HG03139 (cell line): ENCODE data around the gene SLC7A6OS.
"Not testable (repeated sequence)": the region's sequence is repeated elsewhere in the genome, so short reads cannot be mapped to it uniquely, and the experiment has no call there.

Experiments
- ATAC-seq: cut with Tn5 transposase; IDR thresholded peaks from one replicate; pipeline ENCODE4 v1.9.1; 2021; ENCODE audit not compliant: unreplicated experiment

The SLC7A6OS gene

DNA sequence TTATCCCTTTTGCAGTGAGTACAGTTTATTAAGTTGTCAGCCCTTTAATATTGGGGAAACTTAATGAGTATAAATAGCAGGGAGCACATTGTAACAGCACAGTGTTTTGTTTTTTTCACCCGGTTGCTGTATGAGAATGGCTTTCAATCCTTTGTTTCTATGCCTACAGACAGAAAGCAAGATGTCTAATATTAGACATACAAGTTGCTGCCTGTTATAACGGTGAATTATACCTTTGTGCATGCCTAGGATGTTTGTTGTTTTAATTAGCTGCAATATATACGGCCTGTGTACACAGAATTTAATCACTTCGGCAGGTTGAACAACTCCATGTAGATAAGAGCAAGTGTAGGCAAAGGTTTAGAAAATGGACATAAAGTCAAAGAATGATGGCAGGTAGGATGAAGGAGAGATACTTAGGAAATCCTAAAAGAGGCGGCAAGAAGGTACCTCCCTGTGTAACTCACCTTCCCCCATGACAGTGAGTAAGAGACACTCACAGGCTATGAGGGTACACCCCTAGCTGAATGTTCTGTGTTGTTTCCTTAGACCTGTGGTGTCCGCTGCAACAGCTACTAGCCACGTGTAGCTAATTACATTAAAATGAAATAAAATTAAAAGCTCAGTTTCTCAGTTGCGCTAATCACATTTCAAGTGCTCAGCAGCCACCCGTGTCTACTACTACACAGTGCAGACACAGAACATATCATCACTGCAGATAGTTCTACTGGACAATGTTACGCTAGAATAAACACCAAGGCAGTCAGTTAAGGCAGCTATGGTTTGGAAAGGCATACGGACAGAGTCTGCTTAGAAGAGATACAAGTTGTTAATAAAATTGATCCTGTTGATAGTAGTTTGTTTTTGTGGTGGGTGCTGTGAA is 10.9 kb downstream of the SLC7A6OS start:
- no peak for ATAC-seq

DNA sequence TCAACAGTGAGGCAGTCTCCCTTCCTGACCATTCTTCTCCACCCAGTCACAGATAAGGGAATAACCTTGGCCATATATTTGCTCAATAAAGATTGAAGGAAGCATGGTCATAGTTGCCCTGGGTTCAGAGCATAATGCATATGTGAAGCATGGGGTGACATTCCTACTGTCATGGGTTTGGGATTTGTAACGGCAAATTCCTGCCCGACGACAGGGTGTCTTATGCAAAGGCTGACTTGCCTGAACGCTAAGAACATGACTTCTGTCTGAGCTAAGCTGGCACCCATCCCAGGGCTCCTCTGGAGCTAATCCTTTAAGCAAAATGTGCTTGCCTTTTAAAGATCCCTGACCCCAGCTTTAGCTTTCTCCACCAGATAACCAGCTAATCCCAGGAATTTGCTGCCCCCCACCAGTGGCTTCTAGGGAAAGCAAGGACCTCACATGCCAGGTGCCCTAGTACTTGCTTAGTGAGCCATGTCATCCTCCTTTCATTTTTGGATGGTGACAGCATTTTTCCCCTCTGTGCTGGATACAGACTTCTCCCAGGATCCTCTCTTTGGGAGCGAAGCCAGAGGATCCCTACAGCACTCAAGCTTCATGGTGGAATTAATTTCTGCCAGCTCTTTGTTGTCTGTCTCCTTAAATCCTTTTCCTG is 11.7 kb downstream of the SLC7A6OS start:
- no peak for ATAC-seq

DNA sequence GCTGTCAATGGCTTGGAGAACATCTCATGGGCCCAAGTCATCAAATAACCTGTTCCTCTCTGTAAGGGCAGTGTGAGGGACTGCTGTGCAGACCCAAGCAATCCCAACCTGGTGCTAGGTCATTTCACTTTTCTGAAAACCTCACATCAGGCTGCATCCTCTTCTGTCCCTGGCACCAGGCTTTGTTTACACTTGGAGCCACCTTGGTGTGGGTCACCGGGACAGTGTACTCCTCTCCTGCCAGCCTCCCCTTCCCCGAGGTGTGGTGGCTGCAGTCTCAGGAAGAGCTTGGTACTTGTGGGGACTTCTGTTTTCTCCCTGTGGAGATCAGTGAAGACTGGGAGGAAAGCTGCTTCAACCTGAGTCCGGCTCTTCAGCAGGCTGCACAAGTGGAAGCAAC is 12.4 kb downstream of the SLC7A6OS start:
- no peak for ATAC-seq

DNA sequence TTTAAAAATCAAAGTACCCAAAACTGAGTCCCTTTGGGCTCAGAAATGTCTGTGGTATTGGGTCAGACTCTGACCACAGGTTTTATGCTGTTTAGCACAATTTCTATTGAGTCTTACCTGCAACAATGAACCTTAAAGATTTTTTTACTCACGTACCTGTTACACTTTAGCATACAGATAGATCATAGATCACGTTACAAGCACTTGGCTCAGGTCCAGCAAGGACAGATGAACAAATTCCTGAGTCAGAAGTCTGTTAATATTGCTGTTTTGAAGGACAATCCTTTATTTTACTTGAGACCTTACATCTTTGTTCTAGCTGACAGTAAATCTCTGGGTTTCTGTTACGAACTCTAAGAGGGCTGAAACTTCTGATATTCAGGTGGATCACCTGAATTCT is 12.8 kb downstream of the SLC7A6OS start:
- no peak for ATAC-seq

DNA sequence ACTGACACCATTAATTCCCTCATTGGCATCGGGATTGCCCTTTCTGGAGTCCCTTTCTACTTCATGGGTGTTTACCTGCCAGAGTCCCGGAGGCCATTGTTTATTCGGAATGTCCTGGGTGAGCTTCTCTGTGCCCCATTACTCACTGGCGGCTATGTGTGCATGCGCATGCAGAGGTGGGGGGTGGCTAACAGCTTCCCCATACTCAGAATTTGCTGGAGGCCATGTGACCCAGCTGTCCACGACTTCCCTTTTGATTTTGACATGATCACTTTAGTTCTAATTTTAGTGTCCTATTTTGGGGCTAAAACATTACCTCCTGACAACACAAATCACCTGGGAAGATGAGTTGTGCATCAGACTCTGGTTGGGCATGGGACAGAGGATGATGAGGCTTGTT is 14.1 kb downstream of the SLC7A6OS start:
- no peak for ATAC-seq

DNA sequence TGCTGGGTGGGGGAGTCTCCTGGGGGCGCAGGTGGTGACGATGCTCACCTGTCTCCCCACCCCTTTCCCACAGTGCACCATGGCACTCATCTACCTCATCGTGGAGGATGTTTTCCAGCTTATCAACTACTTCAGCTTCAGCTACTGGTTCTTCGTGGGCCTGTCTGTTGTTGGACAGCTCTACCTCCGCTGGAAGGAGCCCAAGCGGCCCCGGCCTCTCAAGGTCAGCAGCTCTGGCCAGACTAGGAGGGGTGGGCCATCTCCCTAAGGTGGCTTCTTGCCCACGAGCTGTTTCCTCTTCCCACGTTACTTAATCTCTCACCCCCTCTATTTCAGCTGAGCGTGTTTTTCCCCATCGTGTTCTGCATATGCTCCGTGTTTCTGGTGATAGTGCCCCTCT is 14.5 kb downstream of the SLC7A6OS start:
- ATAC-seq: no peak

DNA sequence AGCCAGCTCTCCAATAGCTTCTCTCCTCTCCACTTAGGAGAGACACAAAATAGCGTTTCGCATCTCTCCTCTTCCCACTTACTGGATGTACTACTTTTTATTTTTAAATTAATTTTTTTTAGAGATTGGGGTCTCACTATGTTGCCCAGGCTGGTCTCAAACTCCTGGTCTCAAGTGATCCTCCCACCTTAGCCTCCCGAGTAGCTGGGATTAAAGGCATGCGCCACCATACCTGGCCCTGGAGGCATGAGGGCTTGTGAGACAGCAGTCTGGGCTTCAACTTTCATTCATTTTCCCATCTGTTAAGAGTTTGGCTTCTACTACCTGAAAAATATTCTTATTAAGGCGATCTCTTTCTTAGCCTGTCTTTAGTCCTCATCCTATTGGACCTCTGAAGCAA is 18.3 kb downstream of the SLC7A6OS start:
- no peak for ATAC-seq

DNA sequence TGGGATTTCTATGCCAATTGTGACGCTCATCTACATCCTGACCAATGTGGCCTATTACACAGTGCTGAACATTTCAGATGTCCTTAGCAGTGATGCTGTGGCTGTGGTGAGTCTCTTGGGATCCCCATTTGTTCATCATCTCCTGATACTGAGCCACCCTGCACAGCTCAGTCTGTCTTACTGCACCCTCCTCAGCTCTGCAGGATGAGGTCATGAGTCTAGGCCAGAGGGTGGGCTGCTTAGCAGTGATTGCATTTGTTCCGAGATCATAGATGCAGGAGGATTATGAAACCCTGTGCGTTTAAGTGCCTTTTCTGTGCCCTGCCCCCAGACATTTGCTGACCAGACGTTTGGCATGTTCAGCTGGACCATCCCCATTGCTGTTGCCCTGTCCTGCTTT is 19.5 kb downstream of the SLC7A6OS start:
- ATAC-seq: no peak

DNA sequence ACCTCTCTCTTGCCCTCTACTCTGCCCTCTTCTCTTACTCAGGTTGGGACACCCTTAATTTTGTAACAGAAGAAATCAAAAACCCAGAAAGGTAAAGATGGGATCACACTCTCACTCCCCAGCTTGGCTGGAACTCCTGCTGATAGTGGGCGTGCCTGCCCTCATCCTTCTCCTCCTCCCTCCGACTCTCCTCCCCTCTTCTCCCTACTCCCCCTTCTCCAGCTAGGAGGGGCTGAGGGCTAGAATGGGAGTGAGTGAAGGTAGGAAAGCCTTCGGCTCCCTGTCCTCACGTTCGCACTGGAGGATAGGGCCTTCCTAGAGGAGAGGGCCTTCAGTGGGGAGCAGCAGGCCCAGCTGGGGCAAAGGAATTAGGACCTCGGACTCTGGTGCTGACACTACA is 20.3 kb downstream of the SLC7A6OS start:
- no peak for ATAC-seq

DNA sequence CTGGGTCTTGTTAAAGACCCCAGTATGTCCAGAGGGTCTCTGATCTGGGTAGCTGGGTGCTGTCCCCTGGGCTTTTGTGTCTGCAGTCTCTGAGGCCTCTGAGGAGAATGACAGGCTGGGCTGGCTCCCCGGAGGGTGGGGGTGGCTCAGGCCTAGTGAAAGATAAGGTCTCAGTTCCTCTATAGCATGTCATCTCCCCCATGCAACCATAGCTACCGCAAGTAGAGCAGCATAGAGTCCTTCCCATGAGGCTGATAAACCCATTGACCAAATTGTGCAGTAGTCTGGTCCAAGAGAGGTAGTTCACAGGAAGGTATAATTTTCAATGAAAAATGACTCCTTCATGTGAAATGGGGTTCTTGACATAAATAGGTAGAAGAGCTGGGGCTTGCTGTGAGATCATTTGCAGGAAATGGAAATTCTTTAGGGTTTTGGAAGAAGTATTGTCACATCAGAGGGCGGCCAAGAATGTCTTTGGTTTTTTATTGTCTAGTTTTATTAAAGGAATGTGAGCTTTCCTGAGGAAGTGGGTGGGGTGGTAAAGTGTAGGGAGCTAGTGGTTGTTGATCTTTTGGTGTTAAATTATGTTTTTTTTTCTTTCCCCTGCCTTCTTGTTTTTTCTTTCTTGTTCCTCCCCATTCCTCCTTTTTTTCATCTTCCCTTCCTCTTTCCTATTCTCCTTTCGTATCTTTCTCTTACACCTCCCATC is 21.0 kb downstream of the SLC7A6OS start:
- ATAC-seq: peak; percentile 68

DNA sequence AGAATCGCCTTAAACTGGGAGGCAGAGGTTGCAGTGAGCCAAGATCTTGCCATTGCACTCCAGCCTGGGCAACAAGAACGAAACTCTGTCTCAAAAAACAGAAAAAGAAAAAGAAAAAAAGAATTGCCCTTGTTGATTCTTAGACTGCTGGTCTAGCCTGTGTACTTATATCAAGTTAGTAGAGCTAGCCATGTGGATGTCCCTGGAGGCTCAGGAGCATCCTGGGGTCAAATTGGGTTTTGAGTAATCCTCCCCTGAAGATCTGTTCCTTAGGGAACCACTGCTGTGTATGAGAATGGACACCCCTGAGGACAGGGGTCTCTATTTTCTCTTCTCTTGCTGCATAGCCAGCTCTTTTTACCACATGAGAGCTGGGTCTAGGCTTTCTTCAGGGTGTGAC is 21.5 kb downstream of the SLC7A6OS start:
- no peak for ATAC-seq

DNA sequence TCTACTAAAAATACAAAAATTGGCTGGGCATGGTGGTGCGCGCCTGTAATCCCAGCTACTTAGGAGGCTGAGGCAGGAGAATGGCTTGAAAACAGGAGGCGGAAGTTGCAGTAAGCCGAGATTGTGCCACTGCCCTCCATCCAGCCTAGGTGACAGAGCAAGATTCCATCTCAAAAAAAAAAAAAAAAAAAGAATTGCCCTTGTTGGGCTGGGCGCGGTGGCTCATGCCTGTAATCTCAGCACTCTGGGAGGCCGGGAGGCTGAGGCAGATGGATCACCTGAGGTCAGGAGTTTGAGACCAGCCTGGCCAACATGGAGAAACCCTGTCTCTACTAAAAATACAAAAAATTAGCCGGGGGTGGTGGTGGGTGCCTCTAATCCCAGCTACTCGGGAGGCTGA is 21.9 kb downstream of the SLC7A6OS start:
- ATAC-seq: not testable (repeated sequence)

DNA sequence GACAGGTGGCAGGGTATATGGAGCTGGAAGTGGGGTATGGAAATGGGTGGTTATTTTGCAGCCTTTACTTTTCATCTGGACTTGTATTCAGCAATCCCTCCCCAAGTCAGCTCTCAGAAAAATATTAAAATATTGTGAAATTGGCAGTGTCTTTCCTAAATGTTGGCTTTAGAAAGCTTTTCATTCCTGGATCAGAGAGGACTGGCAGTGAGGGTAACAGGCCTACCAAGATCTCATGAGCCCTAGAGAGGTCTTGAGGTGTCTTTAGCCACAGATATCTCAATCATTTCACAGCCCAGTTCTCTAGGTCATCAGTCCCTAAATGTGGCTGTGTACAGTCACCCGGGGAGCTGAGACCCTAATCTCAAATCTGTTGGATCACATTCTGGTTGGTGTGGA is 22.5 kb downstream of the SLC7A6OS start:
- ATAC-seq: no peak

DNA sequence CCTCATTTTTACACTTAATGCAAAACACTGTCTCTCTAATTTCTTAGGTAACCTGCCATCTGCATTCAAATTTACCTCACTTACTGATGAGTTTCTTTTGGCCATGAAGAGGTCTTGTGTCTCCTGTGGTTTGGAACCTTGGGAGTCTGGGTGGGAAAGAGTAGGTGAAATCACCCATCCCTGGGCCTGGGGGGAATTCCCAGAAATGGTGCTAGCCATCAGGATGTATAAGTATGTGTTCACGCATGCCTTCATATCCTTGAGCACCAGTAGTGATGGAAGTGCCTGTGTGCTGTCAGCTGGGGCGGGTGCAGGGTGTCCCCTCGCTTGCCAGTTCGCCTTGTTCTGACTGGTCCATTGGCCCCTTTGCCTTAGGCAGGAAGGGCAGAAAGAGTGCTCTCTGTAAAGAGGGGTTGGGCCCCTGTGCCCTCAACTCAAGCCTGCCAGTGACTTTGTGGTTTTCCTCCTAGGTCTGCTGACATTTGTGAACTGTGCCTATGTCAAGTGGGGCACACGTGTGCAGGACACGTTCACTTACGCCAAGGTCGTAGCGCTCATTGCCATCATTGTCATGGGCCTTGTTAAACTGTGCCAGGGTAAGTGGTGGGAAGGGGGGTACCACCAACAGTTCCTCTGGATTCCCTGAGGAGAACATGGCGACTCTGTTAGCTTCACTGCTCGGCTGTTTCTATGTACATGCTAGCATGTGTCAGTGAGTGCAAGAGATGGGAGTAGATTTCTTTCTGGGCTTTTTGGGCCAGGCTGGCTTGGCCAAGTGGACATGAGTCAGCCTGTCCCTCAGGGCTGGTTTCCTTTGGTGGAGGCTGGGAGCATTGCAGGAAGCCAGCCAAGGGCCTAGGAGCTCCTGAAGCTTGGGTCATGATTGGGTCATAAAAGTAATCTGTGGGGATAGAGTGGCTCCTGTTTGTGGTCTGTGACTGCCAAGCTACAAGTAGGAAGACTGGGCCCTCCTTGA is 23.2 kb downstream of the SLC7A6OS start:
- ATAC-seq: no peak

DNA sequence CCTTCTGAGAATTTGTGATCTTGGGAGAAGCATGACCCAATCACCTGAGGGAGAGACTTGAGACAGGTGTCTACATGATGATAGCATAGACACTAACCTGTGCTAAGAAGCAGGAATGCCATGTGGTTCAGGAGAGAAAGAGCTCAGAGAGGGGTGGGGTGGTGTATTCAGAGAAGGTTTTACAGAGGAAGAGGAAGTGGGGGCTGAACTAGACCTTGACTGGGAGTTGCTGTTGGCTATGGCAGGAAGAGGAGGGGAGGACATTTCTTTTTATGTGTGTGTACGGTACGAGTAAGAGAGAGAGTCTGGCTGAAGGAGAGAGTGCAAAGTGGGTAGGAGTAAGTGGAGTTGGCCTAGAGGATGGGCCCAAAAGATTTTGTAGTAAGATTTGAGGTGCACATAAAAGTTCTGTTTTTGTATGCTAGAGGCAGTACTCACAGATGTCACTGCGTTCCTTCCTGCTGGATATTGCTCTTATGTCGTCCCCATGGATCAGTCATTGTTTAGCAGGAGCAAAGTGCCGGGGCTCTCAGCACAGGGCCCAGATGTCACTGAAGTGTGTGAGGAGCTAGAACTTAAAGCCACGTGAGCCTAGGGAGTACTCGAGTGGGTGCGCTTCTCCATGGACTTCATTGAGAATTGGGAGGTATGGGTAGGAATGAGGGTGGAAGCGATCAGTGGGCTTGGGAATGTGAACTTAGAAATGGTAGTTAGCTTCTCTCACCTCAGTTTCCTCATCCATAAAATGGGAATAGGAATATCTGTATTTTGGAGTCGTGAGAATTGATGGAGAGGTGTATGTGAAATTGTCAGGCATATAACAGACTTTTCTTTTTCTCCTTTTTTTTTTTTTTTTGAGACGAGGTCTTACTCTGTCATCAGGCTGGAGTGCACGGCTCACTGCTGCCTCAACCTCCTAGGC is 24.3 kb downstream of the SLC7A6OS start:
- ATAC-seq: no peak

DNA sequence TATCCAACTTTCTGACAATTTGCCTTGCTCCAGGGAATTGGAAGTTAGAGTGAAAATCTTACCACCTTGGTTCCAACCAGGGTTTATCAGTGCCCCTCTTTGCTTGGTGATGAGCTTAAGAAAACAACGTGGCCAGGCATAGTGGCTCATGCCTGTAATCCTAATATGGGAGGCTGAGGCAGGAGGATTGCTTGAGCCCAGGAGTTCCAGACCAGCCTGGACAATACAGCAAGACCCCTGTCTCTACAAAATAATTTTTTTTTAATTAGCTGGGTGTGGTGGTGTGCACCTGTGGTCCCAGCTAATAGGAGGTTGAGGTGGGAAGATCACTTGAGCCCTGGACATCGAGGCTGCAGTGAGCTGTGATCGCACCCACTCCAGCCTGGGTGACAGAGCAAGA is 25.1 kb downstream of the SLC7A6OS start:
- no peak for ATAC-seq

DNA sequence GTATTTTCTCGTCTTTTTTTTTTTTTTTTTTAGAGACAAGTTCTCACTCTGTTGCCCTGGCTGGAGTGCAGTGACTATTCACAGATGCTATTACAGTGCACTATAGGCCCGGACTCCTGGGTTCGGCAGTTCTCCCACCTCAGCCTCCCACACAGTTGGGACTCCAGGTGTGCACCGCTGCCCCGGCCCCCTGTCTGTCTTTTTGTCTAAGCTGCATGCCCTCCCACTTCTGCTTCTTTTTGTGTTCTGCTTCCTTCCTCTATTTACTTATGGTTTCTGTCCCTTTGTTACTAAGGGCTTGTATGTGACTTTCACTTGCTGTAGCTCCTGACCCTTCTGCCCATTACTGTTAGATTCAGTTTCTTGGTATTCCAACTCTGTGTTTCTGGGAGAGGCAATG is 25.9 kb downstream of the SLC7A6OS start:
- ATAC-seq: peak; percentile 43

DNA sequence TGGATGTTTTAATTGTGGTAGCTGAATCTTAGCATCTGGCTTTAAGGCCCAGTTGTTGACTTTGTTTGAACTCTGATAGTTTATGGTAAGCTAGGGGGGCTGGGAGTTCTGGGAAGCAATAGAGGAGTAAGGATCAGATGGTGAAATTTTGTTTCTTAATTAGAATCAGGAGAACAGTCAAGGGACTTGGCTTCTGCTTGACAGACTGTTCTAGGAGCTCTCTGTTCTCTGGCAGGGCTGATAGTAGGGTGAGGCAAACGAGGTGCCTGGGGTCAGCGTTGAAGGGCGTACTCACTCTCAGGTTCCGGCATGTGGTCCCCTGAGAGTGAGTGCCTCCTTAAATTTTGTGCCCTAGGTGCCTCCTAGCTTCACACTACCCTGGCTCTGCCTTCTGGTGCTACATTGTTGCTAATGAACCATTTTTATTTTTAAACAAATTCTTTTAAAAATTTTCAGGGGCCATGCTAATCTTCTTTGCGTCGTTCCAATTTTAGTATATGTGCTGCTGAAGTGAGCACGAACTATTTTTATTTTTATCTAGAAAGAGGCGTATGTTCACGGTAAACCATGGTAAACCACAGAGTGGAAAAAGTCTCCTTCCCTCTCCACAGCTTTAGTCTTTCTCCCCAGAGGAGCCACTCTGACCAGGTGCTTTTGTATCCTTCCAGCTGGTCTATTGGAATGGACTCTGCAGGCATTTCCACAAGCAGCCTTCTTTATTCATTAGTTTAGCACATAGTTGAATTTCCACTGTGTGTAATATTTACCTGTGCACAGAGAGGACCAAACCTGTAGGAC is 26.7 kb downstream of the SLC7A6OS start:
- ATAC-seq: no peak

DNA sequence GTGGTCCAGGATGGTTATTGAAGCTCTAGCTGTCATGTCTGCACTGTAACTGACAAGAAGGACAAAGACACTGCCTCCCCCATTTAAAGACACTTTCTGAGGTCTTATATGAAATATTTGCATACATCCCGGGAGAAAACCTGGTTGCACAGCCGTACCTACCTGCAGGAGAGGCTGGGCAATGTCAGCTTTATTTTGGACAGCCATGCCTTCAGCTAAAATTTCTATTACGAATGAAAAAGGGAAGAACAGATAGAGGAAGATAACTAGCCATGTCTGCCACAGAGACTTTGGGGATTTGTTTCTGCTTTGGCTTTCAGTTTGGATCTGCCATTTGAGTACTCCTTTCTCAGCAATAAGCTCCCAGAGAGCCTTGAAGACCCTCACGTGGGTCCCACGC is 27.4 kb downstream of the SLC7A6OS start:
- ATAC-seq: no peak
